Neural progenitor cell (in vitro differentiated cells): Measurements from ENCODE around the gene ZNF71. TPM values are rescaled to one million over a fixed set of nuclear protein-coding genes. Genes with fewer than 3 reads are reported as not detected.

Source experiments
- DNase-seq: peaks from one replicate; pipeline ENCODE4 v3.0.0-alpha.2; 2016; ENCODE audit warnings: low spot score
- H2AFZ ChIP-seq: fragments of 200-600 bp; sonication (generic); replicated peaks from 2 replicates; pipeline ENCODE4 v1.6.1; 2016; ENCODE audit warnings: antibody characterized with exemption
- H3F3A ChIP-seq: fragments of 200-600 bp; sonication (generic); 2 replicates; pipeline ENCODE4 v1.6.1; 2016; ENCODE audit warnings: antibody characterized with exemption, low read depth
- H3K27ac ChIP-seq: fragments of 200-600 bp; sonication (generic); 2 replicates; pipeline ENCODE4 v1.5.1; 2016; ENCODE audit warnings: mild to moderate bottlenecking
- H3K27me3 ChIP-seq: fragments of 200-600 bp; sonication (generic); 2 replicates; pipeline ENCODE4 v1.6.1; 2016; ENCODE audit warnings: mild to moderate bottlenecking, moderate library complexity
- H3K36me3 ChIP-seq: fragments of 200-600 bp; sonication (generic); 2 replicates; pipeline ENCODE4 v1.5.1; 2016
- H3K4me1 ChIP-seq: fragments of 200-600 bp; sonication (generic); 2 replicates; pipeline ENCODE4 v1.6.1; 2016; ENCODE audit warnings: mixed run types
- H3K4me2 ChIP-seq: fragments of 200-600 bp; sonication (generic); 2 replicates; pipeline ENCODE4 v1.6.1; 2016
- H3K4me3 ChIP-seq: fragments of 200-600 bp; sonication (generic); 2 replicates; pipeline ENCODE4 v1.5.1; 2016
- H3K79me2 ChIP-seq: fragments of 200-600 bp; sonication (generic); 2 replicates; pipeline ENCODE4 v1.6.1; 2016; ENCODE audit warnings: low read depth
- H3K9ac ChIP-seq: fragments of 200-600 bp; sonication (generic); 2 replicates; pipeline ENCODE4 v1.6.1; 2016
- H3K9me3 ChIP-seq: fragments of 200-600 bp; sonication (generic); 2 replicates; pipeline ENCODE4 v1.5.1; 2016; ENCODE audit warnings: low read depth
- H4K20me1 ChIP-seq: fragments of 200-600 bp; sonication (generic); 2 replicates; pipeline ENCODE4 v1.6.1; 2016; ENCODE audit warnings: low read depth
- H3K27ac Mint-ChIP-seq: 3 replicates; pipeline ENCODE4 v1.8.0; 2021; ENCODE audit warnings: mixed read lengths
- H3K27me3 Mint-ChIP-seq: 2 replicates; pipeline ENCODE4 v1.8.0; 2022; ENCODE audit warnings: low read depth, mild to moderate bottlenecking, inconsistent platforms, moderate library complexity, mixed read lengths; ENCODE audit not compliant: insufficient read depth
- H3K36me3 Mint-ChIP-seq: 3 replicates; pipeline ENCODE4 v1.8.0; 2021; ENCODE audit warnings: mixed read lengths
- H3K4me1 Mint-ChIP-seq: 3 replicates; pipeline ENCODE4 v1.8.0; 2021; ENCODE audit warnings: mixed read lengths
- H3K4me3 Mint-ChIP-seq: 3 replicates; pipeline ENCODE4 v1.8.0; 2021; ENCODE audit warnings: mild to moderate bottlenecking, moderate library complexity, mixed read lengths
- H3K9me3 Mint-ChIP-seq: 3 replicates; pipeline ENCODE4 v1.8.0; 2020; ENCODE audit warnings: mixed read lengths
- EZH2 ChIP-seq: fragments of 200-600 bp; sonication (generic); IDR thresholded peaks from 2 replicates; pipeline ENCODE4 v1.6.1; 2017; ENCODE audit warnings: antibody characterized with exemption, mild to moderate bottlenecking, moderate library complexity
- EZH2phosphoT487 ChIP-seq: fragments of 200-600 bp; sonication (generic); IDR thresholded peaks from 2 replicates; pipeline ENCODE4 v1.6.1; 2017; ENCODE audit warnings: antibody characterized with exemption
- total RNA-seq: library from RNA; depleted of rRNA; stranded (reverse); fragments of >200 nt; gene quantifications from 2 replicates; pipeline ENCODE4 v1.2.3, GENCODE V29; 2015; ENCODE audit warnings: low replicate concordance
- TF ChIP-seq, protein P1 (sequence below): fragments of 200-600 bp; sonication (generic); IDR thresholded peaks from 2 replicates; pipeline ENCODE4 v1.5.1; 2017; ENCODE audit warnings: antibody characterized with exemption, mild to moderate bottlenecking

Gene ZNF71
- total RNA-seq, 1 donor from 2014 or later, result 9.3 TPM

DNA sequence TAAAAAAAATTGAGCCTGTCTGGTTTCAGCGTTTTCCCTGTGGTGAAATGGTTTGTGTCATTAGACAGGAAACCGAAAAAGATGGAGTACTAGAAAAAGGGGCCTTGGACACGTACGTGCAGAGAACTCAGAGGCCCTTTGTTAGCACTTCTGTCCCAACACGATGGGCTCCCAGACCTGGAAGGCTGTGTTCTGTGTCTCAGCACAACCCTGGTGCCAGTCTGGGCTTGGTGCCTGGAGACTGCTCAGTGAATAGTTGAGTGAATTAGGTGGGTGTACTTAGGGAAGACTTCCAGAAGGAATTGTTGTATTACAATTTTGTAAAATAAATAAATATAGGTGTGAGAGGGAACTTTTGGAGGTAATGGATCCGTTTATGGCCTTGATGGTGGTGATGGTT lies 8.7 kb downstream of the ZNF71 start:
- Histone ChIP-seq H3K9ac (no peak overlapping the region), H3K79me2 (peaks cover 92% of the 10 kb centered on the region), H3K27ac (no peak overlapping the region), H3K36me3 (peaks cover 24% of the 10 kb centered on the region), H3K4me1 (no peaks in the 10 kb centered on the region), H3K27me3 (no peaks in the 10 kb centered on the region), H3F3A (no peaks in the 10 kb centered on the region), H2AFZ (no peak overlapping the region), H4K20me1 (no peaks in the 10 kb centered on the region), H3K4me2 (no peak overlapping the region), H3K9me3 (peaks cover 10% of the 10 kb centered on the region), H3K4me3 (no peak overlapping the region)
- Mint-ChIP-seq H3K9me3 (peaks cover 90% of the 10 kb centered on the region), H3K4me1 (no peaks in the 10 kb centered on the region), H3K4me3 (no peak overlapping the region), H3K27ac (no peak overlapping the region), H3K27me3 (peaks cover 6% of the 10 kb centered on the region), H3K36me3 (peaks cover 86% of the 10 kb centered on the region)
- TF ChIP-seq EZH2phosphoT487, result no peak
- TF ChIP-seq EZH2, result no peak
- TF ChIP-seq, protein P1, sequence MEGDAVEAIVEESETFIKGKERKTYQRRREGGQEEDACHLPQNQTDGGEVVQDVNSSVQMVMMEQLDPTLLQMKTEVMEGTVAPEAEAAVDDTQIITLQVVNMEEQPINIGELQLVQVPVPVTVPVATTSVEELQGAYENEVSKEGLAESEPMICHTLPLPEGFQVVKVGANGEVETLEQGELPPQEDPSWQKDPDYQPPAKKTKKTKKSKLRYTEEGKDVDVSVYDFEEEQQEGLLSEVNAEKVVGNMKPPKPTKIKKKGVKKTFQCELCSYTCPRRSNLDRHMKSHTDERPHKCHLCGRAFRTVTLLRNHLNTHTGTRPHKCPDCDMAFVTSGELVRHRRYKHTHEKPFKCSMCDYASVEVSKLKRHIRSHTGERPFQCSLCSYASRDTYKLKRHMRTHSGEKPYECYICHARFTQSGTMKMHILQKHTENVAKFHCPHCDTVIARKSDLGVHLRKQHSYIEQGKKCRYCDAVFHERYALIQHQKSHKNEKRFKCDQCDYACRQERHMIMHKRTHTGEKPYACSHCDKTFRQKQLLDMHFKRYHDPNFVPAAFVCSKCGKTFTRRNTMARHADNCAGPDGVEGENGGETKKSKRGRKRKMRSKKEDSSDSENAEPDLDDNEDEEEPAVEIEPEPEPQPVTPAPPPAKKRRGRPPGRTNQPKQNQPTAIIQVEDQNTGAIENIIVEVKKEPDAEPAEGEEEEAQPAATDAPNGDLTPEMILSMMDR, result no peak
- DNase-seq, result no peak

DNA sequence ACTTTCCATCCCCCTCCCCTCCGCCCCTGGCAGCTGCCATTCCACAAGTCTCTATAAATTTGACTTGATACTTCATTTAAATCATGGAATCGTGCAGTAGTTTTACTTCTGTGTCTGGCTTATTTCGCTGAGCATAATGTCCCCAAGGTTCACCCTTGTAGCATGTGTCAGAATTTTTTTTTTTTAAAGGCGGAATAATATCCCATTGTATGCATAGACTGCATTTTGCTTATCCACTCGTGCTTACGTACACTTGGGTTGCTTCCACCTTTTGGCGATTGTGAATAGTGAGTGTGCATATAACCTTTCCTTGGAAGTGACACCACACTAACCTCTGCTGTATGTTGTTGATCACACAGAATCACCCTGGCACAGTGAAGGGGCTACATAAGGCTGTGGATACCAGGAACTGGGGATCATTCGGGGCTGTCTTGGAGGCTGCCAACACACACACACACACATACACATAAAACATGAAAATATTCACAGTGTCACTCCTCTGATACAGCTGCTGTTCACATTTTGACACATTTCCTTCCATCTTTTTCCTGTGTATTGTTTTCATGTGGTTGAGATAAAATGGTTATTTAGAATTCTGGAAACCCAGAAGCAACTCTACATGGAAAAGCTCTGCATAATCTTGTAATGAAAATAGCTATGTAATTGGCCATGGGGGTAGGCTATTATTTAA lies 13.3 kb downstream of the ZNF71 start:
- peaks cover 83% of the 10 kb centered on the region for H3K36me3 Mint-ChIP-seq
- Histone ChIP-seq H3K9ac (no peak overlapping the region), H3K36me3 (peaks cover 11% of the 10 kb centered on the region), H3K27me3 (no peaks in the 10 kb centered on the region), H3K9me3 (peaks cover 2% of the 10 kb centered on the region), H3K4me1 (no peaks in the 10 kb centered on the region), H3F3A (no peaks in the 10 kb centered on the region), H3K79me2 (peaks cover 83% of the 10 kb centered on the region), H2AFZ (no peak overlapping the region), H3K27ac (no peak overlapping the region), H3K4me3 (no peak overlapping the region), H4K20me1 (no peaks in the 10 kb centered on the region), H3K4me2 (no peak overlapping the region)
- no peak for TF ChIP-seq EZH2phosphoT487
- TF ChIP-seq, protein P1, result no peak
- TF ChIP-seq EZH2, result no peak
- peaks cover 92% of the 10 kb centered on the region for H3K9me3 Mint-ChIP-seq
- H3K27me3 Mint-ChIP-seq, result peaks cover 3% of the 10 kb centered on the region
- no peaks in the 10 kb centered on the region for H3K4me1 Mint-ChIP-seq
- no peak for DNase-seq
- no peak overlapping the region for H3K27ac Mint-ChIP-seq
- H3K4me3 Mint-ChIP-seq, result no peak overlapping the region

DNA sequence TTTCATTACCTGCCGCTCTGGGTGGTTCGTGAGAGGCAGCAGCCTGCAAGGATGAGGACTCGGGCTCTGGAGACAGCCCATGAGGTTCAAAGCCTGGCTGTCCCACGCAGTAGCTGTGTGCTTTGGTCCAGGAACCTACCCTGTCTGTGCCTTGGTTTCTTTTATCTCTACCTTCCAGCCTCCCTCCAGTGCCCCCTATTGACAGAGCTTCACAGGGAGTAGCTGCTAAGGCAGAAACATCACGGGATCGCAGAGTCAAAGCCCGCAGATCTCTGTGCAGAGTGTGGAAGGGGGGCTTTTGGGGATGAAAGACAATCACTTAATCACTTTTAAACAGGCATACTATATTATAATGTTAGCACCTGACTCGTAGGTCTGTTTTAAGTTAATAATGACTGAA lies 16.2 kb downstream of the ZNF71 start:
- H3K4me3 Mint-ChIP-seq, result no peak overlapping the region
- no peak for DNase-seq
- Histone ChIP-seq H3K4me1 (no peaks in the 10 kb centered on the region), H3K27me3 (no peaks in the 10 kb centered on the region), H3K27ac (no peak overlapping the region), H3F3A (no peaks in the 10 kb centered on the region), H3K4me2 (no peak overlapping the region), H3K9me3 (peaks cover 12% of the 10 kb centered on the region), H2AFZ (no peak overlapping the region), H3K79me2 (peaks cover 77% of the 10 kb centered on the region), H3K9ac (no peak overlapping the region), H4K20me1 (no peaks in the 10 kb centered on the region), H3K36me3 (peaks cover 14% of the 10 kb centered on the region), H3K4me3 (no peak overlapping the region)
- peaks cover 82% of the 10 kb centered on the region for H3K36me3 Mint-ChIP-seq
- H3K4me1 Mint-ChIP-seq, result no peaks in the 10 kb centered on the region
- peaks cover 3% of the 10 kb centered on the region for H3K27me3 Mint-ChIP-seq
- TF ChIP-seq EZH2phosphoT487, result no peak
- TF ChIP-seq, protein P1, result no peak
- TF ChIP-seq EZH2, result no peak
- H3K9me3 Mint-ChIP-seq, result peaks cover 95% of the 10 kb centered on the region
- H3K27ac Mint-ChIP-seq, result no peak overlapping the region
